Lower leg skin (tissue), 3 donors: Measurements from ENCODE around the gene SLC7A5.
"Not testable (repeated sequence)": the region's sequence is repeated elsewhere in the genome, so short reads cannot be mapped to it uniquely, and the experiment has no call there.

ENCODE experiments used
- CTCF ChIP-seq, 3 donors: fragments of 450-650 bp; IDR thresholded peaks; one replicate each; pipeline ENCODE4 v1.5.1; 2016; ENCODE audit warnings: antibody characterized with exemption in 3 of 3, mild to moderate bottlenecking in 3 of 3, moderate library complexity in 2 of 3
- POLR2A ChIP-seq, 2 donors: fragments of 450-650 bp; IDR thresholded peaks; one replicate each; pipeline ENCODE4 v1.6.1; 2016 to 2017; ENCODE audit warnings: antibody characterized with exemption in 2 of 2, mild to moderate bottlenecking in 1 of 2, moderate library complexity in 1 of 2

DNA sequence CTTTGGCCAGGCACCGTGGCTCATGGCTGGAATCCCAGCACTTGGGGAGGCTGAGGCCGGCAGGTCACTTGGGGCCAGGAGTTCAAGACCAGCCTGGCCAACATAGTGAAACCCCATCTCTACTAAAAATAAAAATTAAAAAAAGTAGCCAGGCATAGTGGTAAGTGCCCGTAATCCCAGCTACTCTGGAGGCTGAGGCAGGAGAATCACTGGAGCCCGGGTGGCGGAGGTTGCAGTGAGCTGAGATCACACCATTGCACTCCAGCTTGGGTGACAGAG lies 43.5 kb downstream of the SLC7A5 start:
- not testable (repeated sequence) for TF ChIP-seq CTCF, POLR2A (IDR thresholded peaks at IDR 0.05)
